Measurements from ENCODE around the gene MACC1.
A peak's percentile ranks its signal among the peaks of the same experiment; 100 is the strongest.

Gene MACC1

GRCh38 chr7:20217193-20217948, at the start of gene MACC1:
MACC1 (minus strand) TSS chr7:20217384; CDS start chr7:20161862, 55,522 bp downstream.
- peak; percentile 12 for DNase-seq (ENCODE audit: low spot score)

GRCh38 chr7:20264623-20265022, 47.4 kb upstream of the MACC1 start:
- no peak for DNase-seq (ENCODE audit: low spot score)

GRCh38 chr7:20260223-20260622, 43.0 kb upstream of the MACC1 start:
- DNase-seq (ENCODE audit: low spot score): no peak

- no peak for DNase-seq (ENCODE audit: low spot score)
Observed at GRCh38 chr7:20257212-20257611, 40.0 kb upstream of the MACC1 start.

- DNase-seq (ENCODE audit: low spot score): no peak
Observed at GRCh38 chr7:20249920-20250319, 32.7 kb upstream of the MACC1 start.

GRCh38 chr7:20249376-20249775, 32.2 kb upstream of the MACC1 start:
- DNase-seq (ENCODE audit: low spot score): no peak

GRCh38 chr7:20246236-20246635, 29.1 kb upstream of the MACC1 start:
- DNase-seq (ENCODE audit: low spot score): no peak

GRCh38 chr7:20244334-20245120, 27.3 kb upstream of the MACC1 start:
- no peak for DNase-seq (ENCODE audit: low spot score)

- no peak for DNase-seq (ENCODE audit: low spot score)
Observed at GRCh38 chr7:20241911-20242261, 24.7 kb upstream of the MACC1 start.

GRCh38 chr7:20241194-20241910, 24.2 kb upstream of the MACC1 start:
- no peak for DNase-seq (ENCODE audit: low spot score)

GRCh38 chr7:20240080-20240926, 23.1 kb upstream of the MACC1 start:
- DNase-seq (ENCODE audit: low spot score): no peak

- no peak for DNase-seq (ENCODE audit: low spot score)
Observed at GRCh38 chr7:20238754-20239324, 21.7 kb upstream of the MACC1 start.

GRCh38 chr7:20238194-20238753, 21.1 kb upstream of the MACC1 start:
- DNase-seq (ENCODE audit: low spot score): no peak

- DNase-seq (ENCODE audit: low spot score): no peak
Observed at GRCh38 chr7:20237464-20238193, 20.4 kb upstream of the MACC1 start.

- no peak for DNase-seq (ENCODE audit: low spot score)
Observed at GRCh38 chr7:20236790-20237189, 19.6 kb upstream of the MACC1 start.

- DNase-seq (ENCODE audit: low spot score): no peak
Observed at GRCh38 chr7:20236043-20236442, 18.9 kb upstream of the MACC1 start.

- no peak for DNase-seq (ENCODE audit: low spot score)
Observed at GRCh38 chr7:20235288-20235687, 18.1 kb upstream of the MACC1 start.

GRCh38 chr7:20233362-20233761, 16.2 kb upstream of the MACC1 start:
- no peak for DNase-seq (ENCODE audit: low spot score)

- DNase-seq (ENCODE audit: low spot score): no peak
Observed at GRCh38 chr7:20232848-20233247, 15.7 kb upstream of the MACC1 start.
